Heart right ventricle (tissue), 16 donors: ENCODE measurements around the gene PACS1. TPM values are rescaled to one million over a fixed set of nuclear protein-coding genes. Genes with fewer than 3 reads are reported as not detected.
"Not testable (repeated sequence)": the region's sequence is repeated elsewhere in the genome, so short reads cannot be mapped to it uniquely, and the experiment has no call there.

Experiments used
- ATAC-seq, 8 donors: fragments of 200-7000 bp; cut with Tn5 transposase; one replicate each; pipeline ENCODE4 v1.9.1; 2020; ENCODE audit warnings: mild to moderate bottlenecking in 8 of 8, moderate library complexity in 8 of 8, moderate number of reproducible peaks in 1 of 8
- DNase-seq, 2 donors: peaks; one replicate each; pipeline ENCODE4 v3.0.0-alpha.2; 2020
- H3K27ac ChIP-seq, 10 donors: fragments of 200-600 bp; sonication (generic) in 2 of 10; one replicate each; pipeline versions ENCODE4 v1.5.0 to v1.8.0; 2020 to 2022; ENCODE audit warnings: mild to moderate bottlenecking in 3 of 10
- H3K27me3 ChIP-seq, 7 donors: fragments of 200-600 bp; one replicate each; pipeline ENCODE4 v1.8.0; 2021 to 2022; ENCODE audit warnings: mild to moderate bottlenecking in 2 of 7
- H3K36me3 ChIP-seq, 9 donors: fragments of 200-600 bp; sonication (generic) in 1 of 9; one replicate each; pipeline versions ENCODE4 v1.5.0 to v1.8.0; 2020 to 2022; ENCODE audit warnings: mild to moderate bottlenecking in 2 of 9
- H3K4me1 ChIP-seq, 9 donors: fragments of 200-600 bp; sonication (generic) in 1 of 9; one replicate each; pipeline versions ENCODE4 v1.5.0 to v1.8.0; 2020 to 2022; ENCODE audit warnings: mild to moderate bottlenecking in 4 of 9
- H3K4me3 ChIP-seq, 10 donors: fragments of 200-600 bp; sonication (generic) in 2 of 10; one replicate each; pipeline versions ENCODE4 v1.5.0 to v1.8.0; 2020 to 2022; ENCODE audit warnings: mild to moderate bottlenecking in 7 of 10, moderate library complexity in 2 of 10
- H3K9me3 ChIP-seq, 11 donors: fragments of 200-600 bp in 10 of 11; sonication (generic) in 2 of 11; one replicate each; pipeline versions ENCODE4 v1.5.0 to v1.8.0; 2013 to 2022; ENCODE audit warnings: mild to moderate bottlenecking in 2 of 11, control low read depth in 1 of 11, moderate library complexity in 1 of 11
- CTCF ChIP-seq, 9 donors: fragments of 200-600 bp; sonication (generic) in 2 of 9; IDR thresholded peaks; one replicate each; pipeline versions ENCODE4 v1.5.0 to v1.8.0; 2021 to 2022; ENCODE audit warnings: antibody characterized with exemption in 9 of 9, mild to moderate bottlenecking in 5 of 9, moderate library complexity in 1 of 9
- WGBS, 2 donors: extraction: QIAGEN DNeasy Blood & Tissue Kit; methylation state at CpG; one replicate each; pipeline ENCODE4 v1.1.7; 2013; ENCODE audit warnings: inconsistent platforms in 1 of 2; 5-methylcytosine and 5-hydroxymethylcytosine counted together
- intact Hi-C, 10 donors: fragments of 100-400 bp; cut with DNase I; formaldehyde crosslinking; loops; one replicate each; pipeline versions ENCODE4 v1.11.1 to v1.14.2; 2022
- long read RNA-seq, 3 donors: library from polyadenylated mRNA; unstranded; transcript quantifications; one replicate each; pipeline ENCODE4 v2.0.0, GENCODE V29; 2020 to 2021
- polyA plus RNA-seq, 2 donors: library from polyadenylated mRNA; stranded (reverse); fragments of 200-250 nt; gene quantifications; one replicate each; pipeline ENCODE4 v1.2.3, GENCODE V29; 2013
- total RNA-seq, 10 donors: library from RNA; stranded (reverse); fragmentation: NEBNext Ultra II Directional in 3 of 10; extraction: Animal tissue kit (Norgen Biotek cat#: 25700) in 3 of 10; gene quantifications; one replicate each; pipeline versions ENCODE4 v1.2.1 to v1.2.4, GENCODE V29; 2021 to 2023
- donor health status: Arrhythmogenic right ventricular cardiomyopathy.
- donor health status: ischemic (EF 13 %, LVEDD 7.1; RV severe dilation, severe dysfunction).
- donor health status: healthy with polysubstance abuse.
- donor health status: DM: no; HTN: yes; CAD: no.
- donor health status: DM: no; HTN: no; CAD: no.
- donor health status: ischemic (EF 25% LVEDD 6.9; RV normal size, moderate dysfunction).
- donor health status: ischemic (EF 25% LVEDD 5.7; RV mildly dilated, moderate dysfunction).
- donor health status: healthy.
- donor health status: DM: yes; HTN: yes; CAD: no.
- donor health status: Ischemic cardiomyopathy.
- donor health status: ischemic (EF 35%, LVEDD 5.7; RV mildly dilated, moderate dysfunction).
- donor health status: nonischemic (EF 11% LVEDD 7.7; RV severe dilation, severe dysfunction).
- donor health status: DM: yes; HTN: yes; CAD: no.
- donor health status: PGD.
- donor health status: ischemic (EF 29% LVEDD 5.4; RV normal size, mild dysfunction).
- donor health status: nonischemic (EF 23%, LVEDD 6.1; RV moderate dilation, normal function).

PACS1 gene
- total RNA-seq (100 to 1,000 TPM in 4 of 10 donors, 10 to 100 TPM in 6; 50.0 to 121 (median 81.9) TPM), polyA plus RNA-seq (10 to 100 TPM; 24.1 to 28.2 TPM)
- long read RNA-seq, donor 1, partial matches to known transcripts: 8 of 18 reads
- long read RNA-seq, donor 1, other reads (novel, unspliced or antisense): 8 of 18 reads
- long read RNA-seq, donor 2, partial matches to known transcripts: 3 of 16 reads
- long read RNA-seq, donor 2, other reads (novel, unspliced or antisense): 11 of 16 reads
- long read RNA-seq, donor 3, partial matches to known transcripts: 5 of 8 reads
- long read RNA-seq, donor 3, other reads (novel, unspliced or antisense): 3 of 8 reads

- WGBS, 2 donors: 0 to 1% methylated on average over 71 to 119 of the region's 120 CpGs
- peak; percentile 86 to 87 for DNase-seq
- Histone ChIP-seq H3K4me1 (peaks cover 12 to 60% (median 35%) of the 10 kb centered on the region in 9 donors), H3K27me3 (no peaks in the 10 kb centered on the region), H3K9me3 (peaks cover 0 to 3% (median 0%) of the 10 kb centered on the region in 11 donors), H3K36me3 (peaks cover 0 to 68% (median 26%) of the 10 kb centered on the region in 9 donors), H3K4me3 (peak within 1 kb of the TSS; percentile 75 to 94 (median 88)), H3K27ac (peak within 1 kb of the TSS; percentile 96 to 100 (median 99))
- TF ChIP-seq CTCF (IDR thresholded peaks at IDR 0.05): peak in 1 of 9 donors; percentile 11
- intact Hi-C loops: loop anchor here in 8 of 10 donors (2.0 to 10.0 kb wide), 5 partner anchors 17 to 65 kb away; partner anchors contain the start of gene SF3B2 (in 1 of the 8)
- peak; percentile 65 to 89 (median 81) for ATAC-seq
Measured at GRCh38 chr11:66069715-66070603, at the start of gene PACS1. TSS of gene PACS1 (plus strand) at chr11:66070272. CDS start at chr11:66070487, 215 bp downstream.

GRCh38 chr11:66020618-66021357 lies 49.3 kb upstream of the PACS1 start:
- Histone ChIP-seq H3K27me3 (peaks cover 0 to 9% (median 7%) of the 10 kb centered on the region in 7 donors), H3K36me3 (no peaks in the 10 kb centered on the region), H3K27ac (peak overlapping the region in 1 of 10 donors; percentile 66), H3K4me3 (peak overlapping the region in 1 of 10 donors; percentile 18), H3K4me1 (peaks cover 1 to 26% (median 11%) of the 10 kb centered on the region in 9 donors), H3K9me3 (no peaks in the 10 kb centered on the region)
- TF ChIP-seq CTCF (IDR thresholded peaks at IDR 0.05): no peak
- intact Hi-C loops: no loop called here
- DNase-seq (no peak), ATAC-seq (peak in 1 of 8 donors; percentile 40)
- 86 to 88% methylated on average over 22 to 25 of the region's 25 CpGs for WGBS, 2 donors

GRCh38 chr11:66022401-66023185 lies 47.5 kb upstream of the PACS1 start:
- Histone ChIP-seq H3K27me3 (peaks cover 0 to 9% (median 7%) of the 10 kb centered on the region in 7 donors), H3K36me3 (no peaks in the 10 kb centered on the region), H3K9me3 (no peaks in the 10 kb centered on the region), H3K27ac (no peak overlapping the region), H3K4me1 (peaks cover 0 to 26% (median 8%) of the 10 kb centered on the region in 9 donors), H3K4me3 (peak overlapping the region in 7 of 10 donors; percentile 4 to 29 (median 17))
- ATAC-seq: peak; percentile 62 to 87 (median 85)
- peak; percentile 65 to 81 for DNase-seq
- intact Hi-C loops: no loop called here
- WGBS, 2 donors: 20% methylated on average over 45 to 46 of the region's 46 CpGs
- peak; percentile 89 to 98 (median 95) for TF ChIP-seq CTCF (IDR thresholded peaks at IDR 0.05)

GRCh38 chr11:66023186-66023440 lies 47.0 kb upstream of the PACS1 start:
- peaks cover 0 to 26% (median 8%) of the 10 kb centered on the region in 9 donors for H3K4me1 ChIP-seq
- H3K4me3 ChIP-seq, DNase-seq, H3K9me3 ChIP-seq, intact Hi-C loops, ATAC-seq, H3K36me3 ChIP-seq, H3K27ac ChIP-seq: not testable (repeated sequence)
- 72 to 83% methylated on average over 5 of the region's 5 CpGs for WGBS, 2 donors
- H3K27me3 ChIP-seq: peaks cover 0 to 12% (median 7%) of the 10 kb centered on the region in 7 donors
